SU-DHL-6 (cell line): Measurements from ENCODE around the gene HTT.

ENCODE experiments used
- EZH2phosphoT487 ChIP-seq: fragments of 200-600 bp; sonication (generic), shearing (Covaris generic); conservative IDR thresholded peaks from 2 replicates; pipeline ENCODE4 v1.6.1; 2018; ENCODE audit warnings: mild to moderate bottlenecking, antibody characterized with exemption, low read length, moderate library complexity, mixed read lengths
- TF ChIP-seq, protein P1 (sequence below): fragments of 200-600 bp; sonication (generic); IDR thresholded peaks from one replicate; pipeline ENCODE4 v1.5.1; 2017; ENCODE audit warnings: antibody characterized with exemption, mild to moderate bottlenecking, low read length, moderate library complexity; ENCODE audit not compliant: insufficient read depth, poor library complexity, severe bottlenecking

DNA sequence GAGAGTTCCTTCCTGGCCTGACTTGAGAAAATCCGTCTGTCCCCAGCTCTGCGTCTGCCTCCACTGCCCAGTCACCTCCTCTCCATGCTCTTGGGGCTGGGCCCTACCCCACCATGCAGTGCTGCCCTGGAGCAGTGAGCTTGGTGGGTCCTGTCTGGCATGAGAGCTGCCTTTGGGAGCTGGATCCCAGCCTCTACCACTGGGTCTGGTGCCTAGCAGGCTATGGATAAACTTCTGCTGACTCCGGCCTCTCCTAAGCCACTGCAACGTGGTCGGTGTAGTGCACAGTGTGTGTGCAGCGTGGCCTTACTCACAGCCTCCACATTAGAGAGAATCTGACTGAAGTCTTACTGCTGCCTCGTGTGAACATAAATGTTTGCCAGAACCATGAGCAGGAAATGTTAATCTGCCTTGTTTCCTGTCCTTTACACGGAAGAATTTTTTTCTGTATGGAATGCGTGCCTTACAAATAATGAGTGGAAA lies 47.6 kb downstream of the HTT start:
- TF ChIP-seq, protein P1, sequence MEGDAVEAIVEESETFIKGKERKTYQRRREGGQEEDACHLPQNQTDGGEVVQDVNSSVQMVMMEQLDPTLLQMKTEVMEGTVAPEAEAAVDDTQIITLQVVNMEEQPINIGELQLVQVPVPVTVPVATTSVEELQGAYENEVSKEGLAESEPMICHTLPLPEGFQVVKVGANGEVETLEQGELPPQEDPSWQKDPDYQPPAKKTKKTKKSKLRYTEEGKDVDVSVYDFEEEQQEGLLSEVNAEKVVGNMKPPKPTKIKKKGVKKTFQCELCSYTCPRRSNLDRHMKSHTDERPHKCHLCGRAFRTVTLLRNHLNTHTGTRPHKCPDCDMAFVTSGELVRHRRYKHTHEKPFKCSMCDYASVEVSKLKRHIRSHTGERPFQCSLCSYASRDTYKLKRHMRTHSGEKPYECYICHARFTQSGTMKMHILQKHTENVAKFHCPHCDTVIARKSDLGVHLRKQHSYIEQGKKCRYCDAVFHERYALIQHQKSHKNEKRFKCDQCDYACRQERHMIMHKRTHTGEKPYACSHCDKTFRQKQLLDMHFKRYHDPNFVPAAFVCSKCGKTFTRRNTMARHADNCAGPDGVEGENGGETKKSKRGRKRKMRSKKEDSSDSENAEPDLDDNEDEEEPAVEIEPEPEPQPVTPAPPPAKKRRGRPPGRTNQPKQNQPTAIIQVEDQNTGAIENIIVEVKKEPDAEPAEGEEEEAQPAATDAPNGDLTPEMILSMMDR, result no peak
- TF ChIP-seq EZH2phosphoT487, result no peak
